Stimulated activated CD8-positive, alpha-beta memory T cell treated with anti-CD3 and anti-CD28 coated beads, Interleukin-4, amount 100 ng/mL, for 24 hours (primary cell): ENCODE results near the gene PRSS38.
"Not testable (repeated sequence)": the region's sequence is repeated elsewhere in the genome, so short reads cannot be mapped to it uniquely, and the experiment has no call there.

Experiments
- DNase-seq: peaks from one replicate; pipeline ENCODE4 v3.0.0-alpha.2; 2020; ENCODE audit warnings: low read depth

The PRSS38 gene

GRCh38 chr1:227844320-227845146 is 29.1 kb downstream of the PRSS38 start:
- DNase-seq = no peak

GRCh38 chr1:227845147-227845458 is 29.6 kb downstream of the PRSS38 start:
- DNase-seq = no peak

- DNase-seq = no peak
Observed at GRCh38 chr1:227845519-227845918, 30.0 kb downstream of the PRSS38 start.

- no peak for DNase-seq
Observed at GRCh38 chr1:227846265-227846858, 30.9 kb downstream of the PRSS38 start.

- not testable (repeated sequence) for DNase-seq
Observed at GRCh38 chr1:227847046-227847445, 31.6 kb downstream of the PRSS38 start.

- no peak for DNase-seq
Observed at GRCh38 chr1:227848430-227848932, 33.0 kb downstream of the PRSS38 start.

GRCh38 chr1:227849251-227849650 is 33.8 kb downstream of the PRSS38 start:
- no peak for DNase-seq

- DNase-seq = no peak
Observed at GRCh38 chr1:227854189-227854588, 38.7 kb downstream of the PRSS38 start.

- no peak for DNase-seq
Observed at GRCh38 chr1:227855687-227856086, 40.2 kb downstream of the PRSS38 start.

GRCh38 chr1:227856147-227856858 is 40.8 kb downstream of the PRSS38 start:
- DNase-seq = no peak

GRCh38 chr1:227864882-227865281 is 49.4 kb downstream of the PRSS38 start:
- no peak for DNase-seq

GRCh38 chr1:227869279-227869842 is 53.9 kb downstream of the PRSS38 start:
- DNase-seq = no peak

GRCh38 chr1:227869851-227870305 is 54.4 kb downstream of the PRSS38 start:
- DNase-seq = no peak

- no peak for DNase-seq
Observed at GRCh38 chr1:227870366-227870765, 54.9 kb downstream of the PRSS38 start.

- DNase-seq = not testable (repeated sequence)
Observed at GRCh38 chr1:227871892-227872291, 56.4 kb downstream of the PRSS38 start.

GRCh38 chr1:227877810-227878209 is 62.3 kb downstream of the PRSS38 start:
- DNase-seq = not testable (repeated sequence)

- no peak for DNase-seq
Observed at GRCh38 chr1:227880342-227880924, 65.0 kb downstream of the PRSS38 start.

GRCh38 chr1:227883073-227883520 is 67.6 kb downstream of the PRSS38 start:
- no peak for DNase-seq

GRCh38 chr1:227883641-227884301 is 68.3 kb downstream of the PRSS38 start:
- no peak for DNase-seq

GRCh38 chr1:227884370-227885134 is 69.1 kb downstream of the PRSS38 start:
- DNase-seq = no peak
